HG02763 (cell line): ENCODE measurements around the gene HADHB.

Experiments used
- ATAC-seq: cut with Tn5 transposase; IDR thresholded peaks from one replicate; pipeline ENCODE4 v1.9.1; 2021; ENCODE audit warnings: mild to moderate bottlenecking, moderate library complexity; ENCODE audit not compliant: unreplicated experiment

Gene HADHB

DNA sequence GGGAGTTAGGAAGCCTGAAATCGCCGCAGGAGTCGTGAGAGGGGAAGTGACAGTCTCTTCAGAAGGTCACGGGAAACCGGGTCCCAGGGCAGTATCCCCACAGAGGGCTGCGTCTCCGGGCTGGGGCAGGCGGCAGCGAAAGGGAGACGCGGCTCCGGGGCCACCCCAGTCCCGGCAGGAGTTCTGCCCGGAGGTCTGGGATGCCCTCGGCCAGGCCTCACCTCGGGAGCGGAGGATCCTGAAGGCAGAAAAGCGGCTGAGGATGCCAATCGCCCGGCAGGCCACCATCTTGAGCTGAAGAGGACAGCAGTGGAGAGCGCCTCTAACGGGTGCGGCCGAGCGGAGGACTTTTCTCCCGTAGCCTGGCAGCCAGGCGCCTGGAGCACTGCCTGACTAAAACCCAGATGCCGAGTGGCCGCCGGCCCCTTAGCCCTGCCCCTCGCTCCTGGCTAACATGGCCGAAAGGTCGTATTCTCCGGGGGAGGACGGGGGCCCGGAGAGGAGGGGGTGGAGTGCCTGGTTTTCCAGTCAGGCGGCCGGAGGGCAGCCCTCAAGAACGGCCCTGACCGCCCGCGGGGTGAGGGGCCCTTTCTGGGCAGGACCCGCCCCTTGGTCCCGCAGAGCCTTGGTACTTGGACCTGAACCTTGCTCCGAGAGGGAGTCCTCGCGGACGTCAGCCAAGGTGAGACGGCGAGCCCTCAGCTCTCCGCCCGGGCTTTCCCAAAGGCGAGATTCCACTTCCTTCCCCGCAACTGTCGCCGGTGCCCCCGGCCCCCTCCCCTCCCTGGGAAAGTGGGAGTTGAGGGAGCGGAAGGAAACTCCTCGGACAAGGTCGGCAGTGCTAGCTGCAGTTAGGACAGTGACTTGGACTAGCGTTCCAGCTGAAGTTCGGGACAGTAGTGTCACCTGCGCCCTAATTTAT, at the start of gene HADHB, which contains the start of gene HADHA:
Gene HADHB (plus strand): TSS at position 631 of the 922 bp plus-strand sequence. CDS start 9,316 bp downstream, outside the sequence.
Gene HADHA (minus strand): TSS at position 324 of the 922 bp plus-strand sequence. CDS start 36 bp downstream, at position 288.
- ATAC-seq = peak; percentile 71

DNA sequence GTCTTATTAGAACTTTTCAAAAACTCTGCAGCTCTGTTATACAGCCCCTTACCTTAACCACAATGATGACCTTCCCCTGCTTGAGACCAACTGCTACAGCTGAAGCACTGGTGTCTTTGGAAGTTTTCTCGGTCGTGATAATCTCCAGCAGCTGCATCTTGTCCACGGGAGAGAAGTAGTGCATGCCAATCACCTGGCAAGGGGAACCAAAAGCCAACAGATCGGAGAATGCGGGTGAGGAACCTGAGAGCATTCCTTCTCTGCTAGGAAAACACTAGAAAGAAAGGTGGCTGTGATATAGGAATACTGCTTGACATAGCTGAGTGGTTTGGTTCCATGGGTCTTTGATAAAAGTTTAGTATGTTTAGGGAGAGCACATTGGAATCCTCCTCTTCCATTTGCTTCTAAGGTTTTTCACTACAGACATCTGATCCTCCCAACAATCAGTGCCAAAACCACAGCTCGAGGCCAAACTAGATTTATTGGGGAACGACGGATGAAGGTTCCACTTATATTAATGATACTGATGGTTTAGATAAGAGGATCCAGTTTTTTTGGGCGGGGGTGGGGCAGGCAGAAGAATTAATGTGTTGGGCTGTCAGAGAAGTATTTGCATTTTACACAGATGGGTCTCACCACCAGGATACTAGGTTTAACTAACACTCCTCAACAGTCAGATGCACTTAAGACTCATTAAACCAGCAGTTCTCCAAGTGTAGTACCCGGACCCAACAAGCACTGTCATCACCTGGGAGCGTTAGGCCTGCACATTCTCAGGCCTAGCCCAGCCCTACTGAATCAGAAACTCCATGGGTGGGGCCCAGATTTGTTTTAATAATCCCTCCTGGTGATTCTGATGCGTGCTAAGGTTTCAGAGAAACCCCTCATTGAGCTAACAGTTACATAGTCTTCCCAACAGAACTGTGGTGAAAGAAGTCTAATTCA, 49.4 kb upstream of the HADHB start:
- no peak for ATAC-seq

DNA sequence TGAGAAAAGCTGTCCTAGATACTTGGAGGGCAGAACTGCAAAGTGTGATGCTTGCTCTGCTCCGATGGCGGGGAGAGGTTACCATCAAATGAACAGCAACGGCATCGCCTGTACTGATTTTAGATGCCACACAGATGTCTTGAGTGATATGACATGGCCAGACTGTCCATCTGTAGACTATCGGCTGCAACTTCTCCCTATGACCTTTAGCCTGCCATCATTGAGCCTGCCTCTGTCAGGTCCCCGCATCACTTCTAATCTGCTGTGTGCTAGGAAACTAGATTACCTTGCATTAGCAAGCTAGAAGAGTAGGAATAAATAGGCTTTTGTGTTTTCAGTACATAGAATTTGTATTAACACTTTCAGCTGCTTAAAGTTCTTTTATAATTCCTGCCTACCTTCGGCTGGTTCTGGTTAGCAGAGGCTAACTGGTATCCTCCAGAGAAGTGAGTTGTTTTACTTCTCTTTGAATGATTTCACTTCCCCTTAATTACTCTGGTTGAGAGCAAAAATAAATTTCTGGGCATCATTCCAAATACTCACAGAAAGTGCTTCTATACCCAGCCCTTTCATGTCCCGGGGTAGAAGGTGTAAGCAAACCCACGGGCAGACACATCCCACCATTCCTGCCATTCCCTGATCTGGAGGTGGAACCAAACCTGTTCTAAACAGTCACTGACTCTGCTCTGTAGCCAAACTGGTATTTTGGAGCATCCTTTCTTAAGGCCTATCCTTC, 47.9 kb upstream of the HADHB start:
- ATAC-seq = no peak

DNA sequence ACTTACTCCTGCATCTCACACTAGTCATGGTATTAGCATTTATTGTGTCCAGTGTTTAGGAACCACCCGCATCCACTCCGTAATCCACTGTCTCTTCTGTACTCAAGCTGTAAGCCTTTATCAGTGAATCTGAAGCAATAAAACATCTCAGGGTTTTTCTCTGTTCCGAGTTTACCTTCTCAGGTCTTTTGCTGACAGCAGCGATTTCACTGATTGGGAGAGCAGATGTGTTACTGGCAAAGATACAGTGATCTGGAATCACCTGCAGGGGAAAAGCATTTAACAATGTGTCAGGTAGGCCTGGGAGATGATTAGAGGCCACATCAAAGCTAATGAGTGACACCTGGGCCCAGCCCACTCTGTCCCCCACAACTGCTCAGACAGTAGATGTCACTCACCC, 47.2 kb upstream of the HADHB start:
- ATAC-seq = no peak

DNA sequence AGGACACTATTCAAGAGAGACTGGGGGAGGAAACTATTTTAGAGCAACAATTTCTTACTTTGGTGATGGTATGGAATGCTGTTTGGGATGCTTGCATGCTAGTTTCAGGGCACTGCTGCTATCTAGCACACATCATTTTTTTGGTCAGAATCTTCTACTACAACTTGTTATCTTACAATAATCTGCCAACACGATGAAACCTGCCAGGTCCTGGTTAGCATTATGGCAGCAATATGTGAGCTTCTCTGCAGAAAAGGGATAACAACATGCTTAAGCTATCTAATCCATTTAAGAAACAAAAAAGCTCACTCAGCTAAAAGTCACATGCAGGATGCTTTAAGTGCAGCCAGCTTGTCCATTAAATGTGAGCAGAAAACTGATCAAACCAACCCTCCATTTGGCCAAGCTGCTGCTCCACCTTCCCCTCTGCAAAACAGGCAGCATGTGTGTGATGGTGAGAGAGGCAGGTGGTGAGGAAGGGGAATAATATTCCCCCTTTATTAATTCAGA, 41.7 kb upstream of the HADHB start:
- ATAC-seq = no peak

DNA sequence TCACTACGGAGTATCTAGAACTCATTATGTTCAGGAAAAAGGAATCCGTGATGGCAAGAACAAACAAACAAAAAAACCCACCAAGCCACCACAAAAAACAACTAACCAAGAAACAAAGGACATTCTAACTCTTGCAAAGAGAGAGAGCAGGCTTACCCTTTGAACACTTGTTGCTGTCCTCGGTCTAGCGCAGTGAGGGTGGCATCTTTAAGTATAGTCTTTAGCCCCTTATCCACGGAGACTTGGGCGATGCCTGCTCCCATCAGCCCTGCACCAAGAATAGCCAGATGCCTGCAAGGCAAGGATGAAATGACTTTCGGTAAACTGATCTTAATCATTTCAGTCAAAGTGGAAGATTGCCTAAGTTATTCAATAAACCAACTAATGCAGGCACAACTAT, 40.8 kb upstream of the HADHB start:
- no peak for ATAC-seq

DNA sequence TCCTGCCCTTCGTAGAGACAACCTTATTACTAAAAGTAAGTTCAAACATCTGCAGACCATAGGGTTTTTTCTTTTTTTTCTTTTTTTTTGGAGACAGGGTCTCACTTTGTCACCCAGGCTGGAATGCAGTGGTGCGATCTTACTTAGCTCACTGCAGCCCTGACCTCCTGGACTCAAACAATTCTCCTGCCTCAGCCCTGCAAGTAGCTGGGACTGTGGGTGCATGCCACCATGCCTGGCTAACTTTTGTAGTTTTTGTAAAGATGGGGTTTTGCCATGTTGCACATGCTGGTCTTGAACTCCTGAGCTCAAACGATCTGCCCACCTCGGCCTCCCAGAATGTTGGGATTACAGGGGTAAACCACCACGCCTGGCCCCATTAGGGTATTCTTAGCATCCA, 32.7 kb upstream of the HADHB start:
- no peak for ATAC-seq

DNA sequence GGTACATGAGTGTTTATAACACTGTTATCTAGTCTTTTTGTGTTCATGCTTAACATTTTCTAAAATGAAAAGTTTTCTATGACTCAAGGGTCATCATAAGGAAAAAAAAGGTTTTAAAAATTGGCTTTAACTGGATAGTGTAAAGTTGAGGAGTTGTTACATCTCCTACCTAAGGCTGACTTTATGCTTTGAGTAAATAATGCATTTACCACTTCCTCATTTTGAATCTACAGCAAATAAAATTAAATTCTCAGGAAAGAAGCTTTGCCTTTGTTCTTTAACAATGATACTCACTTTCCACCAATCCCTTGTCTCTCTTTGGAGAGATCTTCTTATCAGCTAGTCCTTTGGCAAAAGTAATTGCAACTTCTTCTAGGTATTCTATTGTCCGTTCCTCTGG, 30.0 kb upstream of the HADHB start:
- no peak for ATAC-seq

DNA sequence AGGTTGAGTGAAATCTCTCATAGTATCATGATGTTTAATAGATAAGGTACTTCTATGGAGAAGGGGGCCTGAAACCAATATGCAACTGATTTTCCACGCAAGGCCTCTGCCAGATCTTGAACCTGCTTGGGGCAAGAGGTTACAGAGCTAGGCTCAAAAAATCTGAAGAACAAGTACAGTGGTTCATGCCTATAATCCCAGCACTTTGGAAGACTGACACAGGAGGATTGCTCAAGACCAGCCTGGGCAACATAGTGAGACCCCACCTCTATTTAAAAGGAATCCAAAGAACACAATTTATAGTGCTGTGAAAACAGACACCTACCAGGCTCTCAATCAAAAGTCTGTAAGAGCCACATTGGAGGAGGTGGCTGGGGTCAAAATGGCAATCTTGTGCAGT, 28.9 kb upstream of the HADHB start:
- ATAC-seq = no peak

DNA sequence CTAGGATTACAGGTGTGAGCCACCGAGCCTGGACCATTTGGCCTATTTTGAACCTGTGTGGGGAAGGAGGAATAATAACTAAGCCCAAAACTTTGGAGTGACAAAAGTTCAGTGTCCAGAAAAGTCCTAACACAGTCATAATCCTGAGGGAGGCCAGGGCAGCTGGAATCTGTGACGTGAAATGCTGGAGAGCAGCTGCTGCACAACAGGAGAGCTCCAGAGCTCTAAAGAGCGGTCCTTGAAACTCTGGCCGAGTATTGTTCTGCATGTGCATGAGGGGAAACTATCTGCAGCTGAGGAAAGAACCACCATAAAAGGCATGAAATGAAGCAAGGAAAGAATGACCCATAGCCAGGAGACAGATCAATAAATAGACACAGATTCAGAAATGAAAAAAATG, 28.2 kb upstream of the HADHB start:
- no peak for ATAC-seq

DNA sequence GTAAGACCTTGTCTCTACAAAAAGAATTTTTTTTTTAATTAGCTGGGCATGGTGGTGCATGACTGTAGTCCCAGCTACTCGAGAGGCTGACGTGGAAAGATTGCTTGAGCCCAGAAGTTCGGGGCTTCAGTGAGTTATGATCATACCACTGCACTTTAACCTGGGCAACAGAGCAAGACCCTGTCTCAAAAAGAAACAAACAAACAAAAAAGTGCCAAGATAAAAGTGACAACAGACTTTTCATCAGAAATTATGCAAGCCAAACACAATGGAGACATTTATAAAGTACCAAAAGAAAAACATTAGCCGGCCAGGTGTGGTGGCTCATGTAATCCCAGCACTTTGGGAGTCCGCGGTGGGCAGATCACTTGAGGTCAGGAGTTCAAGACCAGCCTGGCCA, 27.0 kb upstream of the HADHB start:
- ATAC-seq = no peak

DNA sequence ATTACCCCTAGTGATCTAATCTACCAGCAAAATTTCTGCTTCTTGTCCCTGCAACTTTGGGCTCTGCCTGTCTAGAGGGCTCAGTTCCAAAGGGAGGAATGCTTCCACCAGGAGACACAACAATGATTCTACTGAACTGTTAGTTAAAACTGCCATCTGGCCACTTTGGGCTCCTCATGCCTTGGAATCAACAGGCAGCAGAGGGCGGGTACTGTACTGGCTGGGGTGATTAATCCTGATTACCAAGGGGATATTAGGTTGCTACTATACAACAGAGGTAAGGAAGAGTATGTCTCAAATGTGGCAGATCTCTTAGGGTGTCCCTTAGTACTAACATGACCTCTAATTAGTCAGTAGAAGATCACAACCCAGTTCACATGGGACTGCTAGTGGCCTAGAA, 21.7 kb upstream of the HADHB start:
- no peak for ATAC-seq

DNA sequence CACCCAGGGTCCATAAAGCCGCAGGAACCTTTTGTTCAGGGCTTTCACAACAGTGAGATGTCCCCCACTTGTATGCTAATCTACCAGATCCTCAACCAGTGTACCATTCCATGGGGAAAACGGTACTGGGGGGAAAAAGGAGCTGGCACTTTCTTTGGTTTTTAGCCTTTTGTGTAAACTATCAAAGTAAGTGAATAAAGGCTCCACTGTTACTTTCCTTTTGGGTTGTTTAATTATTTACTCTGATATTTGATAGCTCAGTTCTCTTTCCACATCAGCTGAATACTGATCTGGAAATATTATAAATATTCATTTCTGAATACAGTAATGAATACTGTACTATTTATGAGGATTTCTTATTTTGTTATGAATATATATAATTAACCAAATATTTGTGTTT, 20.6 kb upstream of the HADHB start:
- ATAC-seq = no peak

DNA sequence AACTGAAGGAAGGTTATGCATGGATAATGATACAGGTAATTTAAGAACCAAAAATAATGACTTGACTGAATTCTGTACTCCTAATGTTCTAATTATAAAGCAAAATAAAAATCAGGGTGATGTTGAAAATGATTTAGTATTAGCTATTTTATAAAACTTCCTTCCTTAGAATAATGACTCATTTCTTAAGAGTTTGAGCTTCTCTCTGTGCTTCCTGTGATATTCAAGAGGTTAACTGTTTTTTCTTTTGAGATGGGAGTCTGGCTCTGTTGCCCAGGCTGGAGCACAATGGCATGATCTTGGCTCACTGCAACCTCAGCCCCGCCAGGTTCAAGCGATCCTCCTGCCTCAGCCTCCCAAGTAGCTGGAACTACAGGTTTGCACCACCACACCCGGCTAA, 15.1 kb upstream of the HADHB start:
- no peak for ATAC-seq

DNA sequence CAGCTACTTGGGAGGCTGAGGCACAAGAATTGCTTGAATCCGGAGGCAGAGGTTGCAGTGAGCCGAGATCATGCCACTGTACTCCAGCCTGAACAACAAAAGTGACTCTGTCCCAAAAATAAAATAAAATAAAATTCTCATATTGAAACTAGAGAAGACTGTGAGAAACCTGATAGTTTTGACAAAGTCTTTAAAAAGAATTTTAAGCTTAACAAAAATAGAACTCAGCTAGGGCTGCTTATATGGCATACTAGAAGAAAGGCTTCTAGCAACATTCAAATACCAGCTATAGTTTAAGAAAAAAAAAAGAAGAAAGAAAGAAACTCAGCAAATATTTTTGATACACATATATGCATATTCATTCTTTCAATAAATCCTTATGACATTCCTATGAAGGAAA, 13.9 kb upstream of the HADHB start:
- ATAC-seq = no peak

DNA sequence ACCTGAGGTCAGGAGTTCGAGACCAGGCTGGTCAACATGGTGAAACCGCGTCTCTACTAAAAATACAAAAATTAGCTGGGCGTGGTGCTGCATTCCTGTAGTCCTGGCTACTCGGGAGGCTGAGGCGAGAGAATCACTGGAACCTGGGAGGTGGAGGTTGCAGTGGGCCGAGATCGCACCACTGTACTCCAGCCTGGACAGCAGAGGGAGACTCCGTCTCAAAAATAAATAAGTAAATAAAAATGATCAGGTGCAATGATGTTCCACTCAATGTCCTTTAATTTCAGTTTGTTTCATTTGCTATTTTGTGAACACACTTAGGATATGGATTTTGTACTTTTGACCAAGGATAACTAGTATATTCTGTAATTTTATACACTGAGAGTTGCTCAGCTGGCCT, 9.7 kb upstream of the HADHB start:
- no peak for ATAC-seq

DNA sequence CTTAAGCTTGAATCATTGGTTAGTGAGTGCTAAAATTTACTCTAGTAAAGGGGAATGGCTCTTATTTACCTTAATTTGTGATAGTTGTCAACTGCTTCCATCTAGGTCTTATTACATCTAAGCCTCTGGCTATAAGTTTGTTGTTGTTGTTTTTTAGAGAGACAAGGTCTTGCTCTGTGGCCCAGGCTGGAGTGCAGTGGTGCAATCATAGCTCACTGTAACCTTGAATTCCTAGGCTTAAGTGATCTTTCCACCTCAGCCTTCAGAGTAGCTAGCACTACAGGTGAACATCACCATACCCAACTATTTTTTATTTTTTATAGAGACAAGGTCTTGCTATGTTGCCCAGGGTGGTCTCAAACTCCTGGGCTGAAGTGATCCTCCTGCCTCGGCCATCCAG, 6.9 kb upstream of the HADHB start:
- no peak for ATAC-seq

DNA sequence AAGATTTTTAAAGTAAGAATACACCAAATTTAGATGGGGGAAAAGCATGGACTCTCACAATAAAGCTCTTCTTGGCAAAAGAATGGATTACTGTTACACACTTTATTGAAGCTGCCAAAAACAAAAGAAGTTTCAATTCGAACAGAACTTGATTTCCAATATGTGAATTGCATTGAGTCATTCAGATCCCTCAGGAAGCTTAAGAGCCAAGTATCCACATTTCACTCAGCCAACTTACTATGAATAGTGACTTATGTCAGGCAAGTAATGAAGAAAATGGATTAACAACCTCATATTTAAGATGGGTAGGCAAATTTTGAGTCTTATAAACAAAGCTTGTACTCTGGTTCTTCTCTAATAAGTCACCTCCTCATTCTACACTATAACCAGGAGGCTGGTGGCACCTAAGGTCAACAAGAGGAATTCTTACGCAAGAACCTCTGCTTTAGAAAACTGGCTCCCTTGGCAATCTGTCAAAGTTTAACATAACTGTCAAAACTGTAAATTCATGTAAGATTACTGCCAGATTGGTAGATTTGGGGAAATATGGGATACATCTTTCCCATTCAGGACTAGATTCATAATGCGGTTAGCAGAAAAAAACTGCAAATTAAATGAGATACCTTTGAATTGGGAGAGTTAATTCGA, 6.3 kb upstream of the HADHB start:
- ATAC-seq = no peak

DNA sequence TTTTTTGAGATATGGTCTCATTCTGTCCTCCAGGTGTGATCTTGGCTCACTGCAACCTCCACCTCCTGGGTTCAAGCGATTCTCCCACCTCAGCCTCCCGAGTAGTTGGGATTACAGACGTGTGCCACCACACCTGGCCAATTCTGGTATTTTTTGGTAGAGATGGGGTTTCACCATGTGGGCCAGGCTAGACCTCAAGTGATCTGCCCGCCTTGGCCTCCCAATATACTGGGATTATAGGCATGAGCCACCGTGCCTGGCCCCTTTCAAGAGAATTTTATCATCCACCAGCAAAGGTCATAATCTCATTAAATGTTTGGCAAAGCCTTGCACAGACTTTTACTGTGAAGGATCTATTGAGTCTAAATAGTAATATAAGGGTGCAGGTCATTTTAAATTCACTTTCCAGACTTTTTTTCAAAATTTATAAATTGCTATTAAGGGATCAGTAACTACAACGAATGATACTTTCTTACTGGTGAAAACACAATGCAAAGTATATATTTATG, 2.8 kb upstream of the HADHB start:
- no peak for ATAC-seq
